Trophoblast cell (in vitro differentiated cells and primary cell): ENCODE results near the gene SERTAD1. TPM values are rescaled to one million over a fixed set of nuclear protein-coding genes. Genes with fewer than 3 reads are reported as not detected.

Experiments used
- DNase-seq, 2 donors: peaks; one replicate each; pipeline ENCODE4 v3.0.0-alpha.2; 2016
- H2AFZ ChIP-seq: 2 replicates; pipeline ENCODE4 v1.6.1; 2013; ENCODE audit warnings: low read length, moderate library complexity, mild to moderate bottlenecking; ENCODE audit not compliant: insufficient read depth, poor library complexity
- H2AK5ac ChIP-seq: 2 replicates; pipeline ENCODE4 v1.6.1; 2013; ENCODE audit warnings: mild to moderate bottlenecking, low read length
- H2BK120ac ChIP-seq: 2 replicates; pipeline ENCODE4 v1.6.1; 2013; ENCODE audit warnings: low read length, mild to moderate bottlenecking, moderate library complexity; ENCODE audit not compliant: insufficient read depth, poor library complexity
- H2BK12ac ChIP-seq: 2 replicates; pipeline ENCODE4 v1.6.1; 2013; ENCODE audit warnings: mild to moderate bottlenecking, low read length, moderate library complexity
- H2BK5ac ChIP-seq: 2 replicates; pipeline ENCODE4 v1.6.1; 2013; ENCODE audit warnings: low read length, low read depth, moderate library complexity, mild to moderate bottlenecking; ENCODE audit not compliant: poor library complexity
- H3K14ac ChIP-seq: 2 replicates; pipeline ENCODE4 v1.6.1; 2013; ENCODE audit warnings: mild to moderate bottlenecking, low read length
- H3K18ac ChIP-seq: 2 replicates; pipeline ENCODE4 v1.6.1; 2013; ENCODE audit warnings: mild to moderate bottlenecking, low read length
- H3K23ac ChIP-seq: 2 replicates; pipeline ENCODE4 v1.6.1; 2013; ENCODE audit warnings: low read length
- H3K27ac ChIP-seq: 2 replicates; pipeline ENCODE4 v1.5.1; 2013; ENCODE audit warnings: low read depth, mild to moderate bottlenecking, inconsistent platforms, low read length, moderate library complexity
- H3K27me3 ChIP-seq: 2 replicates; pipeline ENCODE4 v1.6.1; 2013; ENCODE audit warnings: inconsistent platforms, mild to moderate bottlenecking, low read length, moderate library complexity; ENCODE audit not compliant: insufficient read depth
- H3K36me3 ChIP-seq, 2 experiments: 1 replicate in 1 of 2; 2 replicates in 1 of 2; pipeline ENCODE4 v1.6.1; 2013; ENCODE audit warnings: low read length in 2 of 2, mild to moderate bottlenecking in 2 of 2, moderate library complexity in 1 of 2; ENCODE audit not compliant: insufficient read depth in 2 of 2, control insufficient read depth in 1 of 2
- H3K4ac ChIP-seq: 2 replicates; pipeline ENCODE4 v1.6.1; 2013; ENCODE audit warnings: low read depth, mild to moderate bottlenecking, low read length, moderate library complexity
- H3K4me1 ChIP-seq, 2 experiments: 1 replicate in 1 of 2; 2 replicates in 1 of 2; pipeline ENCODE4 v1.6.1; 2013; ENCODE audit warnings: low read length in 2 of 2, mild to moderate bottlenecking in 2 of 2, moderate library complexity in 1 of 2; ENCODE audit not compliant: insufficient read depth in 2 of 2, control insufficient read depth in 1 of 2
- H3K4me2 ChIP-seq: 2 replicates; pipeline ENCODE4 v1.6.1; 2013; ENCODE audit warnings: inconsistent platforms, mild to moderate bottlenecking, low read length, moderate library complexity
- H3K4me3 ChIP-seq: 2 replicates; pipeline ENCODE4 v1.5.1; 2013; ENCODE audit warnings: mild to moderate bottlenecking, low read depth, low read length, inconsistent platforms
- H3K79me1 ChIP-seq: one replicate; pipeline ENCODE4 v1.6.1; 2013; ENCODE audit warnings: low read length
- H3K79me2 ChIP-seq: 2 replicates; pipeline ENCODE4 v1.6.1; 2013; ENCODE audit warnings: low read length, mild to moderate bottlenecking; ENCODE audit not compliant: control insufficient read depth, insufficient read depth, poor library complexity
- H3K9ac ChIP-seq: 2 replicates; pipeline ENCODE4 v1.6.1; 2013; ENCODE audit warnings: mild to moderate bottlenecking, low read length
- H3K9me3 ChIP-seq: 2 replicates; pipeline ENCODE4 v1.6.1; 2013; ENCODE audit warnings: low read depth, mild to moderate bottlenecking, control low read depth, inconsistent platforms, low read length; ENCODE audit not compliant: insufficient read depth
- H4K12ac ChIP-seq: 2 replicates; pipeline ENCODE4 v1.6.1; 2013; ENCODE audit warnings: low read depth, mild to moderate bottlenecking, low read length, moderate library complexity
- H4K8ac ChIP-seq: 2 replicates; pipeline ENCODE4 v1.6.1; 2013; ENCODE audit warnings: low read depth, mild to moderate bottlenecking, low read length, moderate library complexity
- H4K91ac ChIP-seq: one replicate; pipeline ENCODE4 v1.6.1; 2013; ENCODE audit warnings: low read depth, mild to moderate bottlenecking, low read length, moderate library complexity
- WGBS: extraction: QIAGEN DNeasy Blood & Tissue Kit; methylation state at CpG from one replicate; pipeline ENCODE4 v1.1.7; 2013; ENCODE audit warnings: missing lambda C conversion rate; ENCODE audit not compliant: insufficient read length, insufficient coverage; ENCODE audit errors: extremely low coverage; 5-methylcytosine and 5-hydroxymethylcytosine counted together
- polyA plus RNA-seq: library from polyadenylated mRNA; stranded (reverse); fragments of 200-250 nt; gene quantifications from 2 replicates; pipeline ENCODE4 v1.2.3, GENCODE V29; 2013

The SERTAD1 gene, protein sequence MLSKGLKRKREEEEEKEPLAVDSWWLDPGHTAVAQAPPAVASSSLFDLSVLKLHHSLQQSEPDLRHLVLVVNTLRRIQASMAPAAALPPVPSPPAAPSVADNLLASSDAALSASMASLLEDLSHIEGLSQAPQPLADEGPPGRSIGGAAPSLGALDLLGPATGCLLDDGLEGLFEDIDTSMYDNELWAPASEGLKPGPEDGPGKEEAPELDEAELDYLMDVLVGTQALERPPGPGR
- 9.6 and 10.1 TPM in 2 replicates for polyA plus RNA-seq

DNA sequence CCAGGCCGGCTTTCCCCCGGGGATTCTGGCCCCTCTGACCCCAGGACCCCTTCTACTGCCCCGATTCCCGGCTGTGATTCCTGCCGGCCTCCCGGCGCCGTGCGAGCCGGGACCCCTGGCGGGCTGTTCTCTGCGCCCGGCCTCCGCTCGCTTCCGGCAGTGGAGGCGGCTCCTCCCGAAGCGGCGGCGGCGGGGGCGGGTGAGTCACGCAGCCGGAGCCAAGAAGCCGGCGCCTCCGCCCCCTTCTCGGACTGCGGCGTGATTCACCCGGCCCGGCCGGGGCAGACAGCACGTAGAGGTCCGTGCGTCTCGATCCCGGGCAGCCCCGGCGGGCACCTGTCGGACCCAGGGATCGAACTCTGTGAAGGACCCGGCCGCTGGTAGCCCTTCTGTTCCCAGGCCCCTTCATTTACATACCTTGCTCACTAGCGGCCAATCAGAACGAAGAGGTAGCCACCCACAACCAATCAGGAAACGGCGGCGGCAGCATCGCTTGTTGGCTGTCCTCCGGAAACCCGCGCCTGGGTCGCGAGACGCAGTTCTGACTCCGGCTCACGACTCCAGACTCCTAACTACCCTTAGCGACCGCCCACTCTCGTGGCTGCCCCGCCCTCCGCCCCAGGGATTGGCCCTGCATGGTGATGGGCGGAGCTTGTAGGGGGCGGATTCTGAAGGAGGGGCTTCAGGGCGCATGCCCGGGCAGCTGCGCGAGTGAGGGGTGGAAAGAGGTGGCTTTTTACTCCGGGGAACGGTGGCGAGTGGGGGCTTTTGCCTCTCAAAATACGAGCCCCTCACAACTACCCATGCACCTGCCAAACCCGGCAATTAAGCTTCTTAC lies at the start of gene SERTAD1:
Gene SERTAD1 (minus strand): TSS at position 543 of the 838 bp plus-strand sequence. CDS start 2,446 bp downstream, outside the sequence.
- Histone ChIP-seq H3K18ac (peak within 1 kb of the TSS; percentile 72), H3K27ac (peak within 1 kb of the TSS; percentile 99)
- WGBS, result no CpG with 5 or more reads among the region's 75 CpGs

DNA sequence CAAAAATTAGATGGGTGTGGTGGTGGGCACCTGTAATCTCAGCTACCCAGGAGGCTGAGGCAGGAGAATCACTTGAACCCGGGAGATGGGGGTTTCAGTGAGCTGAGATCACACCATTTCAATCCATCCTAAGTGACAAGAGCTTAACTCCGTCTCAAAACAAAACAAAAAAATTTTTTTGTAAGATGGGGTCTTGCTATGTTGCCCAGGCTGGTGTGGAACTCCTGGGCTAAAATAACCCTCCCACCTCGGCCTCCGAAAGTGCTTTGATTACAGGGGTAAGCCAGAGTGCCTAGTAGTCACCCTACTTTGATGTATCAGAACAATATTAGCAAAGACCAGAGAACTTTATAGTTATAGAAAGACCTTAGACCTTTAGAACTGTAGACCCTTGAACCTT lies 48.9 kb upstream of the SERTAD1 start:
- H3K9ac ChIP-seq, result no peak overlapping the region
- H3K4me1 ChIP-seq, result no peaks in the 10 kb centered on the region
- DNase-seq, result no peak
- no peak overlapping the region for H3K23ac ChIP-seq
- H2BK12ac ChIP-seq, result no peak overlapping the region
- no peak overlapping the region for H2BK120ac ChIP-seq
- no CpG with 5 or more reads among the region's 4 CpGs for WGBS
- H3K4ac ChIP-seq, result no peak overlapping the region
- H2AFZ ChIP-seq, result no peak overlapping the region
- H3K18ac ChIP-seq, result no peak overlapping the region
- H2AK5ac ChIP-seq, result no peak overlapping the region
- H3K36me3 ChIP-seq, result no peaks in the 10 kb centered on the region
- H4K91ac ChIP-seq, result no peak overlapping the region
- H3K4me3 ChIP-seq, result no peak overlapping the region
- H3K79me2 ChIP-seq, result no peaks in the 10 kb centered on the region
- no peaks in the 10 kb centered on the region for H3K79me1 ChIP-seq
- no peak overlapping the region for H2BK5ac ChIP-seq
- H3K4me2 ChIP-seq, result no peak overlapping the region
- H3K9me3 ChIP-seq, result peaks cover 2% of the 10 kb centered on the region
- H4K8ac ChIP-seq, result no peak overlapping the region
- no peak overlapping the region for H3K27ac ChIP-seq
- no peak overlapping the region for H3K14ac ChIP-seq
- no peaks in the 10 kb centered on the region for H3K27me3 ChIP-seq
- no peak overlapping the region for H4K12ac ChIP-seq

More for the DNA sequence above, at the start of gene SERTAD1:
- peak within 1 kb of the TSS; percentile 32 for H2AFZ ChIP-seq
- H3K23ac ChIP-seq, result no peak within 1 kb of the TSS
- peak within 1 kb of the TSS; percentile 88 for H3K9ac ChIP-seq
- peak within 1 kb of the TSS; percentile 97 for H3K4me2 ChIP-seq
- peak within 1 kb of the TSS; percentile 59 for H3K4ac ChIP-seq
- peak within 1 kb of the TSS; percentile 98 for H2BK5ac ChIP-seq
- H2BK12ac ChIP-seq, result peak within 1 kb of the TSS; percentile 4
- peak within 1 kb of the TSS; percentile 40 for H2AK5ac ChIP-seq
- peak within 1 kb of the TSS; percentile 82 for H4K8ac ChIP-seq
- peak within 1 kb of the TSS; percentile 79 for H3K4me3 ChIP-seq
- peaks cover 18% of the 10 kb centered on the region for H3K79me1 ChIP-seq
- H3K4me1 ChIP-seq, result peaks cover 5 to 10% of the 10 kb centered on the region in 2 experiments
- H3K9me3 ChIP-seq, result no peaks in the 10 kb centered on the region
- peaks cover 10% of the 10 kb centered on the region in 2 experiments for H3K36me3 ChIP-seq
- H4K12ac ChIP-seq, result peak within 1 kb of the TSS; percentile 9
- H3K27me3 ChIP-seq, result no peaks in the 10 kb centered on the region
- H3K79me2 ChIP-seq, result peaks cover 15% of the 10 kb centered on the region
- H4K91ac ChIP-seq, result peak within 1 kb of the TSS; percentile 80
- peak; percentile 99 to 100 for DNase-seq
- H3K14ac ChIP-seq, result peak within 1 kb of the TSS; percentile 83
- H2BK120ac ChIP-seq, result peak within 1 kb of the TSS; percentile 27

DNA sequence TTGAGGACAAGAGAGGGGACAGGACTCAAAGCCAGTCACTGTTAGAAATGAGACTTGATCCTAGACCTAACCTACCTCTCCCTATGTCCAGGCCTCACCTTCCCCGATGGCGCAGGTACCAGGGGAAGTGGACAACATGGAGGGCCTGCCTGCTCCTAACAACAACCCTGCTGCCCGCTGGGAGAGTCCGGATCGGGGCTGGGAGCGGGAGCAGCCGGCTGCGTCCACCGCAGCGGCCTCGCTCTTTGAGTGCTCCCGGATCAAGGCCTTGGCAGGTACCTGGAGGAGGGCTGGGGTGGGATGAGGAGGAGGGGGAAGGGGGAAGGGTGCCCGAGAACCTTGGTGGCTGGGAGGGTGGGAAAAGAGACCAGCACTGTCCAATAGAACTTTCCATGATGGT lies 46.7 kb upstream of the SERTAD1 start:
- Histone ChIP-seq H3K4me2 (no peak overlapping the region), H3K9ac (no peak overlapping the region), H4K8ac (no peak overlapping the region), H3K4me3 (no peak overlapping the region), H3K79me1 (no peaks in the 10 kb centered on the region), H3K9me3 (peaks cover 2% of the 10 kb centered on the region), H2AFZ (no peak overlapping the region), H3K79me2 (no peaks in the 10 kb centered on the region), H2BK12ac (no peak overlapping the region), H2BK120ac (no peak overlapping the region), H2AK5ac (no peak overlapping the region), H3K23ac (no peak overlapping the region), H3K18ac (no peak overlapping the region), H3K27ac (no peak overlapping the region), H3K36me3 (no peaks in the 10 kb centered on the region), H3K14ac (no peak overlapping the region), H3K4ac (no peak overlapping the region), H3K4me1 (no peaks in the 10 kb centered on the region), H3K27me3 (peaks cover 3% of the 10 kb centered on the region), H4K91ac (no peak overlapping the region), H2BK5ac (no peak overlapping the region), H4K12ac (no peak overlapping the region)
- no peak for DNase-seq
- WGBS, result no CpG with 5 or more reads among the region's 13 CpGs

DNA sequence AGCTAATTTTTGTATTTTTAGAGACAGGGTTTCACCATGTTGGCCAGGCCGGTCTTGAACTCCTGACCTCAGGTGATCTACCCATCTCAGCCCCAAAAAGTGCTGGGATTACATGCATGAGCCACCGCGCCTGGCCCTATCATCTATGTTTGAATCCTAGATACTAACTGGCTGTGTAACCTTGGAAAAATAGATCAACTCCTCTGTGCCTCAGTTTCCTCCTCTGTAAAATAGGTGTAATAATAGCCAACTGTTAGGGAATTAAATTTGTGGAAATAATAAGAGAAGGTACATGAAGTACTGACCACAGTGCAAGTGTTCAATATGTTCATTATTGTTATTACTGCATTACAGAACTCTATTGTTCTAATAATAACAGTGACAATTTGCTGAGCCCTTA lies 45.3 kb upstream of the SERTAD1 start:
- no peaks in the 10 kb centered on the region for H3K79me2 ChIP-seq
- H2BK120ac ChIP-seq, result no peak overlapping the region

More for the DNA sequence above, 45.3 kb upstream of the SERTAD1 start:
- Histone ChIP-seq H3K4ac (no peak overlapping the region), H3K23ac (no peak overlapping the region), H2BK5ac (no peak overlapping the region), H2BK12ac (no peak overlapping the region), H3K14ac (no peak overlapping the region), H3K18ac (no peak overlapping the region), H2AFZ (no peak overlapping the region), H3K79me1 (no peaks in the 10 kb centered on the region), H3K4me2 (no peak overlapping the region), H3K27ac (no peak overlapping the region), H4K8ac (no peak overlapping the region), H3K36me3 (no peaks in the 10 kb centered on the region), H3K27me3 (peaks cover 16% of the 10 kb centered on the region), H3K9ac (no peak overlapping the region), H3K9me3 (peaks cover 12% of the 10 kb centered on the region), H4K91ac (no peak overlapping the region), H2AK5ac (no peak overlapping the region), H3K4me1 (peaks cover 3 to 6% of the 10 kb centered on the region in 2 experiments), H3K4me3 (no peak overlapping the region), H4K12ac (no peak overlapping the region)
- WGBS, result no CpG with 5 or more reads among the region's 3 CpGs
- no peak for DNase-seq
